H1 (cell line): ENCODE measurements around the gene CIZ1. TPM values are rescaled to one million over a fixed set of nuclear protein-coding genes. Genes with fewer than 3 reads are reported as not detected.

Experiments used
- CTCF ChIA-PET: fragments of 300-600 bp; sonication (Branson Sonifier 250); formaldehyde crosslinking; loops from one replicate; lab custom pipeline; 2021; ENCODE audit not compliant: partially characterized antibody; lab: Charles Lee
- POLR2A ChIA-PET: fragments of 300-600 bp; sonication (Branson Sonifier 250); formaldehyde crosslinking; loops from one replicate; lab custom pipeline; 2021; ENCODE audit warnings: inconsistent platforms; ENCODE audit not compliant: partially characterized antibody; lab: Charles Lee
- DNase-seq, 2 experiments: peaks; one replicate each; pipeline versions ENCODE4 v3.0.0 to v3.0.0-alpha.2; 2010 to 2022; ENCODE audit warnings: low spot score in 2 of 2, low read depth in 1 of 2, mixed read lengths in 1 of 2
- FAIRE-seq: peaks from 2 replicates; lab custom pipeline; 2011; peaks lifted over from hg19 to GRCh38; lab: Jason Lieb, UNC
- H2AFZ ChIP-seq: 2 replicates; pipeline ENCODE4 v1.8.1; 2012; ENCODE audit warnings: low read length, inconsistent platforms
- H2AK5ac ChIP-seq: 2 replicates; pipeline ENCODE4 v1.6.1; 2013; ENCODE audit warnings: low read depth, low read length
- H2BK120ac ChIP-seq: replicated peaks from 2 replicates; pipeline ENCODE3; 2013; ENCODE audit warnings: low read depth, low read length, inconsistent platforms
- H2BK12ac ChIP-seq: 2 replicates; pipeline ENCODE4 v1.6.1; 2013; ENCODE audit warnings: low read depth, low read length
- H2BK15ac ChIP-seq: 2 replicates; pipeline ENCODE4 v1.6.1; 2013; ENCODE audit warnings: low read length
- H2BK20ac ChIP-seq: 2 replicates; pipeline ENCODE4 v1.6.1; 2013; ENCODE audit warnings: low read length
- H2BK5ac ChIP-seq: 2 replicates; pipeline ENCODE4 v1.6.1; 2013; ENCODE audit warnings: low read depth, low read length
- H3K14ac ChIP-seq: 2 replicates; pipeline ENCODE4 v1.6.1; 2013; ENCODE audit warnings: inconsistent platforms; ENCODE audit not compliant: insufficient read length
- H3K18ac ChIP-seq: 2 replicates; pipeline ENCODE4 v1.6.1; 2013; ENCODE audit warnings: low read length; ENCODE audit errors: extremely low read depth
- H3K23ac ChIP-seq: 2 replicates; pipeline ENCODE4 v1.6.1; 2013; ENCODE audit warnings: inconsistent platforms; ENCODE audit not compliant: insufficient read length
- H3K23me2 ChIP-seq: 2 replicates; pipeline ENCODE4 v1.6.1; 2013; ENCODE audit warnings: low read depth, low read length
- H3K27ac ChIP-seq: 2 replicates; pipeline ENCODE4 v1.6.1; 2011; ENCODE audit warnings: low read depth, low read length, inconsistent platforms
- H3K27me3 ChIP-seq, 4 experiments: replicated peaks in 1 of 4; 1 replicate in 1 of 4; 2 replicates in 3 of 4; pipeline versions ENCODE4 v1.6.1 to v1.8.1; 2011 to 2013; ENCODE audit warnings: low read length in 3 of 4, mild to moderate bottlenecking in 3 of 4, inconsistent platforms in 2 of 4, mixed read lengths in 2 of 4, moderate library complexity in 1 of 4; ENCODE audit not compliant: control insufficient read depth in 3 of 4, insufficient read depth in 3 of 4; ENCODE audit errors: extremely low read depth in 1 of 4
- H3K36me3 ChIP-seq, 4 experiments: 2 replicates each; pipeline versions ENCODE4 v1.6.1 to v1.8.1; 2011 to 2013; ENCODE audit warnings: mild to moderate bottlenecking in 4 of 4, low read length in 3 of 4, moderate library complexity in 2 of 4, control low read depth in 1 of 4, inconsistent platforms in 1 of 4; ENCODE audit not compliant: insufficient read depth in 4 of 4, control insufficient read depth in 2 of 4
- H3K4ac ChIP-seq: replicated peaks from 2 replicates; pipeline ENCODE3; 2013; ENCODE audit warnings: low read length, low read depth, mixed read lengths, inconsistent platforms; ENCODE audit not compliant: insufficient read length
- H3K4me1 ChIP-seq, 4 experiments: replicated peaks in 1 of 4; 1 replicate in 1 of 4; 2 replicates in 3 of 4; pipeline versions ENCODE4 v1.6.1 to v1.8.1; 2011 to 2013; ENCODE audit warnings: low read length in 3 of 4, inconsistent platforms in 2 of 4, mixed read lengths in 1 of 4; ENCODE audit not compliant: insufficient read depth in 4 of 4, control insufficient read depth in 3 of 4
- H3K4me2 ChIP-seq, 2 experiments: 2 replicates each; pipeline versions ENCODE4 v1.6.1 to v1.8.1; 2011 to 2013; ENCODE audit warnings: low read depth in 2 of 2, low read length in 2 of 2, control low read depth in 1 of 2, inconsistent platforms in 1 of 2, mild to moderate bottlenecking in 1 of 2; ENCODE audit not compliant: insufficient read depth in 1 of 2
- H3K4me3 ChIP-seq, 4 experiments: fragments of 200-600, 300-600 bp in 1 of 4; sonication (generic), shearing (Covaris generic), sonication (Bioruptor Twin) in 1 of 4; 2 replicates each; pipeline versions ENCODE4 v1.5.1 to v1.8.1; 2011 to 2016; ENCODE audit warnings: low read length in 4 of 4, low read depth in 3 of 4, control low read depth in 2 of 4, inconsistent platforms in 2 of 4, mild to moderate bottlenecking in 2 of 4, mixed read lengths in 1 of 4, moderate library complexity in 1 of 4; ENCODE audit not compliant: insufficient read depth in 2 of 4; ENCODE audit errors: extremely low read depth in 1 of 4
- H3K56ac ChIP-seq: replicated peaks from 2 replicates; pipeline ENCODE3; 2013; ENCODE audit warnings: low read depth, mild to moderate bottlenecking, mixed read lengths, low read length, inconsistent platforms; ENCODE audit not compliant: insufficient read length
- H3K79me1 ChIP-seq: 2 replicates; pipeline ENCODE4 v1.6.1; 2013; ENCODE audit warnings: low read depth, low read length, control low read depth
- H3K79me2 ChIP-seq, 2 experiments: 2 replicates each; pipeline versions ENCODE4 v1.6.1 to v1.8.1; 2012 to 2013; ENCODE audit warnings: low read length in 2 of 2, mild to moderate bottlenecking in 2 of 2, inconsistent platforms in 1 of 2; ENCODE audit not compliant: insufficient read depth in 2 of 2, control insufficient read depth in 1 of 2
- H3K9ac ChIP-seq, 4 experiments: replicated peaks in 1 of 4; 1 replicate in 1 of 4; 2 replicates in 3 of 4; pipeline versions ENCODE4 v1.6.1 to v1.8.1; 2011 to 2013; ENCODE audit warnings: low read depth in 3 of 4, low read length in 3 of 4, control low read depth in 2 of 4, mild to moderate bottlenecking in 2 of 4, moderate library complexity in 2 of 4, inconsistent platforms in 1 of 4; ENCODE audit errors: extremely low read depth in 1 of 4
- H3K9me3 ChIP-seq, 2 experiments: 2 replicates each; pipeline versions ENCODE4 v1.6.1 to v1.8.1; 2012 to 2013; ENCODE audit warnings: mild to moderate bottlenecking in 2 of 2, moderate library complexity in 2 of 2, control low read depth in 1 of 2, inconsistent platforms in 1 of 2, low read depth in 1 of 2, low read length in 1 of 2, mixed read lengths in 1 of 2; ENCODE audit not compliant: insufficient read depth in 2 of 2
- H4K20me1 ChIP-seq, 2 experiments: replicated peaks in 1 of 2; 2 replicates each; pipeline versions ENCODE3 to v1.8.1; 2011 to 2013; ENCODE audit warnings: inconsistent platforms in 2 of 2, low read length in 2 of 2, mild to moderate bottlenecking in 1 of 2; ENCODE audit not compliant: insufficient read depth in 2 of 2, control insufficient read depth in 1 of 2
- H4K5ac ChIP-seq: 2 replicates; pipeline ENCODE4 v1.6.1; 2013; ENCODE audit warnings: low read length, low read depth, mixed read lengths, inconsistent platforms; ENCODE audit not compliant: insufficient read length
- H4K8ac ChIP-seq: 2 replicates; pipeline ENCODE4 v1.8.0; 2013; ENCODE audit warnings: mild to moderate bottlenecking, moderate library complexity, low read length, inconsistent platforms; ENCODE audit not compliant: insufficient read depth; ENCODE audit errors: extremely low read depth
- H4K91ac ChIP-seq: replicated peaks from 2 replicates; pipeline ENCODE3; 2013; ENCODE audit warnings: low read length, mixed read lengths, inconsistent platforms; ENCODE audit not compliant: insufficient read length
- CBX5 ChIP-seq: fragments of 300-800, 300-1000 bp; sonication (generic); IDR thresholded peaks from 2 replicates; pipeline ENCODE4 v1.7.1; 2016; ENCODE audit warnings: antibody characterized with exemption, low read length, low read depth
- CEBPB ChIP-seq: IDR thresholded peaks from 2 replicates; pipeline ENCODE4 v1.6.1; 2012; ENCODE audit warnings: low read depth, low read length
- KDM1A ChIP-seq: fragments of 200-600, 300-600 bp; sonication (generic); IDR thresholded peaks from 2 replicates; pipeline ENCODE4 v1.7.1; 2016; ENCODE audit warnings: mild to moderate bottlenecking, low read length, borderline replicate concordance
- TBP ChIP-seq: IDR thresholded peaks from 2 replicates; pipeline ENCODE4 v1.6.1; 2011; ENCODE audit warnings: low read depth, low read length, improper control_type of control experiment
- YY1 ChIP-seq: IDR thresholded peaks from 2 replicates; pipeline ENCODE4 v1.6.1; 2011; ENCODE audit warnings: low read depth, mild to moderate bottlenecking, low read length
- WGBS, 2 experiments: shearing (Covaris generic) in 1 of 2; methylation state at CpG; one replicate each; pipeline versions ENCODE4 v1.1.6 to v1.1.7; 2013 to 2015; ENCODE audit warnings: low lambda C conversion rate in 2 of 2, mixed read lengths in 2 of 2, inconsistent platforms in 1 of 2, low coverage in 1 of 2, missing lambda C conversion rate in 1 of 2; ENCODE audit not compliant: insufficient replicate concordance in 2 of 2, insufficient coverage in 1 of 2, insufficient read length in 1 of 2; ENCODE audit errors: extremely low coverage in 1 of 2, missing lambda C conversion rate in 1 of 2; 5-methylcytosine and 5-hydroxymethylcytosine counted together
- polyA plus RNA-seq, 7 experiments: library from polyadenylated mRNA; depleted of rRNA in 3 of 7; stranded (reverse) in 5 of 7; unstranded in 2 of 7; fragments of >200 nt in 5 of 7; fragments of 200-250 nt in 2 of 7; gene quantifications; 1 replicate in 5 of 7; 2 replicates in 1 of 7; 4 replicates in 1 of 7; pipeline versions ENCODE4 v1.2.1 to v1.2.3, GENCODE V29; 2011 to 2013; ENCODE audit warnings: missing spikeins in 2 of 7, mixed read lengths in 2 of 7
- total RNA-seq: library from RNA; stranded (reverse); fragmentation: NEBNext Ultra II Directional; extraction: Animal tissue kit (Norgen Biotek cat#: 25700); gene quantifications from 2 replicates; pipeline ENCODE4 v1.2.1, GENCODE V29; 2021
- TF ChIP-seq, protein P1 (sequence below): IDR thresholded peaks from 2 replicates; pipeline ENCODE4 v1.6.1; 2012; ENCODE audit warnings: inconsistent platforms

The CIZ1 gene
- total and polyA plus RNA-seq, 2 of the 8 experiments (the other 6 are each of a cell fraction or from before 2014, with no cell fraction given), result 66.0 to 107 TPM

DNA sequence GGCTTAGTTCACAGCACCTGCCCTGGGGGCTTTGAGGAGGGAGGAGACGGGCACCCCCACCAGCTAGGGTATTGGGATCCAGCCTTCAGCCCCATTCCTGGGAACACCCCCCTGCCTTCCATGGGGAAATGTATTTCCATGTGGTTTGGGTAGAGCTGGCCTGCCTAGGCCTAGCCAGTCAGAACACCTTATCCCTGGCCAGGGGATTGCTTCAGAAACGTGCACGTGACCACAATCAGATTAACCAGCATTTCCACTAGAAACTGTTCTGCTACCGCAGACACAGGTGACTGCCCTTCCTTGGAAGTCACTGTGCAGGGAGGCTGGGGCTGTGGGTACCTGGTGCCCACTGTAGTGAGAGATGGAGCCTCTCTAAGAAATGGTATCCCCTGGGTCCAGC is 17.3 kb downstream of the CIZ1 start:
- H3K18ac ChIP-seq, result no peak overlapping the region
- no peaks in the 10 kb centered on the region for H3K79me1 ChIP-seq
- H3K4me3 ChIP-seq, result no peak overlapping the region
- no peak overlapping the region for H3K9ac ChIP-seq
- 84% methylated on average over 4 of the region's 4 CpGs; no CpG with 5 or more reads in 1 of the 2 experiments for WGBS, 2 experiments
- FAIRE-seq, result no peak
- H2BK5ac ChIP-seq, result no peak overlapping the region
- POLR2A ChIA-PET, result interaction anchor here (0.8 to 3.9 kb wide), 2 partner anchors 12 to 28 kb away, joined by 3 to 21 read pairs; no protein-coding TSS in a partner anchor
- no peak overlapping the region for H4K8ac ChIP-seq
- H3K14ac ChIP-seq, result no peak overlapping the region
- no peaks in the 10 kb centered on the region for H3K79me2 ChIP-seq
- peaks cover 0 to 3% of the 10 kb centered on the region in 2 experiments; a peak in 1 of 4 replicates for H3K9me3 ChIP-seq
- H4K20me1 ChIP-seq, result peaks cover 3 to 8% of the 10 kb centered on the region in 2 experiments
- no peak overlapping the region for H4K5ac ChIP-seq
- CTCF ChIA-PET, result interaction anchor here (0.8 to 2.7 kb wide), 9 partner anchors 10 to 167 kb away, joined by 3 to 16 read pairs (median 3); partner anchors contain the start of gene CIZ1
- no peak overlapping the region for H3K4ac ChIP-seq
- no peak overlapping the region for H2BK15ac ChIP-seq
- no peak overlapping the region for H3K23ac ChIP-seq
- H3K56ac ChIP-seq, result no peak overlapping the region
- H2BK120ac ChIP-seq, result no peak overlapping the region
- no peak overlapping the region for H3K27ac ChIP-seq
- no peak overlapping the region for H2BK20ac ChIP-seq
- peaks cover 14 to 41% (median 22%) of the 10 kb centered on the region in 4 experiments for H3K36me3 ChIP-seq
- no peaks in the 10 kb centered on the region for H3K27me3 ChIP-seq
- H4K91ac ChIP-seq, result no peak overlapping the region
- H2AFZ ChIP-seq, result no peak overlapping the region
- H2BK12ac ChIP-seq, result no peak overlapping the region
- DNase-seq, result no peak
- no peak overlapping the region for H3K4me2 ChIP-seq
- peaks cover 0 to 2% (median 0%) of the 10 kb centered on the region in 4 experiments; a peak in 1 of 7 replicates for H3K4me1 ChIP-seq
- no peaks in the 10 kb centered on the region for H3K23me2 ChIP-seq
- H2AK5ac ChIP-seq, result no peak overlapping the region
- TF ChIP-seq, protein P1, sequence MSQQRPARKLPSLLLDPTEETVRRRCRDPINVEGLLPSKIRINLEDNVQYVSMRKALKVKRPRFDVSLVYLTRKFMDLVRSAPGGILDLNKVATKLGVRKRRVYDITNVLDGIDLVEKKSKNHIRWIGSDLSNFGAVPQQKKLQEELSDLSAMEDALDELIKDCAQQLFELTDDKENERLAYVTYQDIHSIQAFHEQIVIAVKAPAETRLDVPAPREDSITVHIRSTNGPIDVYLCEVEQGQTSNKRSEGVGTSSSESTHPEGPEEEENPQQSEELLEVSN, result no peak
- TF ChIP-seq YY1 (no peak), TBP (no peak), KDM1A (no peak), CBX5 (no peak), CEBPB (no peak)
